GM12892 (cell line): Measurements from ENCODE around the gene MTFMT.

Experiments used
- POLR2A ChIP-seq: IDR thresholded peaks from 2 replicates; pipeline ENCODE4 v1.6.1; 2011; ENCODE audit warnings: low read depth, low read length, control low read depth
- POLR2AphosphoS5 ChIP-seq: IDR thresholded peaks from 2 replicates; pipeline ENCODE4 v1.6.1; 2011; ENCODE audit warnings: low read depth, low read length, control low read depth
- TAF1 ChIP-seq: IDR thresholded peaks from 2 replicates; pipeline ENCODE4 v1.6.1; 2011; ENCODE audit warnings: low read depth, mild to moderate bottlenecking, control low read depth, low read length, borderline replicate concordance

GRCh38 chr15:65044724-65045481, 15.5 kb upstream of the MTFMT start, which contains the start of gene SLC51B:
- TF ChIP-seq POLR2AphosphoS5 = no peak
- no peak for TF ChIP-seq TAF1
- TF ChIP-seq POLR2A = no peak
